MCF 10A (cell line): ENCODE data around the gene FBXW5. TPM values are rescaled to one million over a fixed set of nuclear protein-coding genes. Genes with fewer than 3 reads are reported as not detected.

Experiments
- BruUV-seq: library from RNA; stranded (reverse); fragments of 400-500 nt; replicated peaks from 2 replicates; lab custom pipeline; 2021; lab: Mats Ljungman, UMichigan
- CTCF ChIA-PET: fragments of 300-600 bp; sonication (Branson Sonifier 250); formaldehyde crosslinking; extraction: SDS; loops from one replicate; lab custom pipeline; 2021; ENCODE audit warnings: antibody characterized with exemption, inconsistent platforms; lab: Yijun Ruan, JAX
- POLR2A ChIA-PET: fragments of 300-600, 350-650 bp; sonication (Branson Sonifier 250); formaldehyde crosslinking; extraction: SDS; loops from one replicate; lab custom pipeline; 2020; ENCODE audit warnings: antibody characterized with exemption, inconsistent platforms; lab: Yijun Ruan, JAX
- DNase-seq: peaks from one replicate; pipeline ENCODE4 v3.0.0-alpha.2; 2018; ENCODE audit not compliant: unreplicated experiment
- H3K27ac Mint-ChIP-seq: one replicate; pipeline ENCODE4 v1.8.0; 2022; ENCODE audit warnings: mild to moderate bottlenecking, low read depth, mixed read lengths; ENCODE audit not compliant: unreplicated experiment
- H3K27me3 Mint-ChIP-seq: one replicate; pipeline ENCODE4 v1.8.0; 2022; ENCODE audit warnings: mixed read lengths; ENCODE audit not compliant: insufficient read depth, unreplicated experiment
- H3K36me3 Mint-ChIP-seq: one replicate; pipeline ENCODE4 v1.8.0; 2022; ENCODE audit warnings: mild to moderate bottlenecking, moderate library complexity, mixed read lengths; ENCODE audit not compliant: insufficient read depth, unreplicated experiment
- H3K4me1 Mint-ChIP-seq: one replicate; pipeline ENCODE4 v1.8.0; 2022; ENCODE audit warnings: mixed read lengths; ENCODE audit not compliant: insufficient read depth, unreplicated experiment
- H3K4me3 Mint-ChIP-seq: one replicate; pipeline ENCODE4 v1.8.0; 2022; ENCODE audit warnings: mild to moderate bottlenecking, moderate library complexity, mixed read lengths; ENCODE audit not compliant: unreplicated experiment
- H3K9me3 Mint-ChIP-seq: one replicate; pipeline ENCODE4 v1.8.0; 2022; ENCODE audit warnings: mixed read lengths; ENCODE audit not compliant: unreplicated experiment
- intact Hi-C: fragments of 100-400 bp; cut with micrococcal nuclease; formaldehyde crosslinking; loops from 2 replicates; pipeline ENCODE4 v1.14.1; 2022
- total RNA-seq: library from RNA; stranded (reverse); gene quantifications from 2 replicates; pipeline ENCODE4 v1.2.3, GENCODE V29; 2022
- TF ChIP-seq, protein P1 (sequence below): fragments of 200-600 bp; IDR thresholded peaks from one replicate; pipeline ENCODE4 v1.8.0; 2022; ENCODE audit warnings: antibody characterized with exemption, mild to moderate bottlenecking; ENCODE audit not compliant: unreplicated experiment

The FBXW5 gene
- total RNA-seq, 1 experiment from 2014 or later: 100 TPM

DNA sequence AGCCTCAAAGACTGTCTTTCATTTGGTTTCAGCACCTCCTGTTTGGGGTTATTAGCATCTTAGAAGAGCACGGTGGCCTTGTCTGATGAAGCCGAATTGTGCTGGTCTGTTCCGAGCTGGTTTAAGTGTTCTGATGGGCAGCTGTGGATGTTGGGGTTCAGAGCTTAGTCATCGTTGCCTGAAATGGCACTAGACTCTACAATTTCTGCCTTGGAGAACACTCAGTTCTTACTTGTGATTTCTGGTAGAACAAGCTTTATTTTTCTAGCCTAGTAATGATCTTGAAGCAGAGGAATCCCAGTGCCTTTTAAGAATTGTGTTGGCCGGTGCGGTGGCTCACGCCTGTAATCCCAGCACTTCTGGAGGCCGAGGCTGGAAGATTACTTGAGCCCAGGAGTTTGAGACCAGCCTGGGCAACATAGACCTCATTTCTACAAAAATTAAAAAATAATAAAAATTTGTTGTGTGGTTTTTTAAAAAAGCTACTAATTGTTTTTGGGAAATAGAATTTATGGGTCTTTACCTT is 7.8 kb downstream of the FBXW5 start:
- CTCF ChIA-PET: interaction anchor here (0.7 to 1.2 kb wide), 2 partner anchors 94 to 563 kb away, joined by 3 read pairs; partner anchors contain the start of gene CARD9
- Mint-ChIP-seq H3K27ac (no peak overlapping the region), H3K36me3 (peaks cover 32% of the 10 kb centered on the region), H3K9me3 (no peaks in the 10 kb centered on the region), H3K4me1 (peaks cover 16% of the 10 kb centered on the region), H3K27me3 (no peaks in the 10 kb centered on the region), H3K4me3 (no peak overlapping the region)
- POLR2A ChIA-PET: interaction anchor here (1.3 kb wide), 1 partner anchor 11 kb away, joined by 4 read pairs; no protein-coding TSS in a partner anchor
- no peak for DNase-seq
- TF ChIP-seq, protein P1, sequence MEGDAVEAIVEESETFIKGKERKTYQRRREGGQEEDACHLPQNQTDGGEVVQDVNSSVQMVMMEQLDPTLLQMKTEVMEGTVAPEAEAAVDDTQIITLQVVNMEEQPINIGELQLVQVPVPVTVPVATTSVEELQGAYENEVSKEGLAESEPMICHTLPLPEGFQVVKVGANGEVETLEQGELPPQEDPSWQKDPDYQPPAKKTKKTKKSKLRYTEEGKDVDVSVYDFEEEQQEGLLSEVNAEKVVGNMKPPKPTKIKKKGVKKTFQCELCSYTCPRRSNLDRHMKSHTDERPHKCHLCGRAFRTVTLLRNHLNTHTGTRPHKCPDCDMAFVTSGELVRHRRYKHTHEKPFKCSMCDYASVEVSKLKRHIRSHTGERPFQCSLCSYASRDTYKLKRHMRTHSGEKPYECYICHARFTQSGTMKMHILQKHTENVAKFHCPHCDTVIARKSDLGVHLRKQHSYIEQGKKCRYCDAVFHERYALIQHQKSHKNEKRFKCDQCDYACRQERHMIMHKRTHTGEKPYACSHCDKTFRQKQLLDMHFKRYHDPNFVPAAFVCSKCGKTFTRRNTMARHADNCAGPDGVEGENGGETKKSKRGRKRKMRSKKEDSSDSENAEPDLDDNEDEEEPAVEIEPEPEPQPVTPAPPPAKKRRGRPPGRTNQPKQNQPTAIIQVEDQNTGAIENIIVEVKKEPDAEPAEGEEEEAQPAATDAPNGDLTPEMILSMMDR: no peak
- BruUV-seq: no TSS peak
- intact Hi-C loops: no loop called here

DNA sequence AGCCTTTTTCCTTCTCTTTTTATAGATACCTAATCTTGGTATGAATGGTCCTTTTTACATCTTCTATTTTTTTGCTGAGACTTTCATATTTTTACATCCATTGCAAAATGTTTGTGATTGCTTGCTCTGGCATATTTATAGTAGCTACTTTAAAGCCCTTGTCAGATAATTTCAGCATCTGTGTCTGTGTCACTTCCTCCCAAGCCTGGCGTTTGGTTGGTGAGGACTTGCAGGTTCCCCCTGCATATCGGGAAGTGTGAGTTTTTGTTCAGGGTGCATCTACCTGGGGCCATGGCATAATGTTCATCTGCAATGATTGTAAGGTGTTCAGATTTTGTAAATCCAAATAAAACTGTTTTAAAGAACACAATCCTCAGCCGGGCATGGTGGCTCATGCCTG is 8.9 kb downstream of the FBXW5 start:
- CTCF ChIA-PET: interaction anchor here (0.9 kb wide), 1 partner anchor 91 kb away, joined by 4 read pairs; no protein-coding TSS in a partner anchor
- Mint-ChIP-seq H3K4me3 (no peak overlapping the region), H3K9me3 (no peaks in the 10 kb centered on the region), H3K36me3 (peaks cover 27% of the 10 kb centered on the region), H3K27me3 (no peaks in the 10 kb centered on the region), H3K4me1 (peaks cover 17% of the 10 kb centered on the region), H3K27ac (no peak overlapping the region)
- TF ChIP-seq, protein P1: no peak
- no peak for DNase-seq
- POLR2A ChIA-PET: no interaction called here
- BruUV-seq: no TSS peak
- intact Hi-C loops: no loop called here

DNA sequence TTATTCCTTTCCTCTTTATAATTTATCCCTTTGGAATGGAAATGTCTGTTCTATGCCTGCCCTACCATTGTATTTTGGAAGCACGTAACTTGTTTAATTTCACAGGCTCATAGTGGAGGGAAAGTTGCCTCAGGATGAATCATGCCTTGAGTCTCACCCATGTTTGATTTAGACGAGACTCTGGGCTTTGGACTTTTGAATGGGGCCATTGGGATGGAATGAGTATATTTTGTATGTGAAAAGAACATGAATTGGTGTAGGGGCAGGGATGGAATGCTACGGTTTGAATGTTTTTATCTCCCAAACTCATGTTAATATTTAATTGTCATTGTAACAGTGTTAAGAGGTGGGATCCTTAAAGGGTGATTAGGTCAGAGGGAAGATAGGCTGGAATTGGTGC is 10.3 kb downstream of the FBXW5 start:
- TF ChIP-seq, protein P1: no peak
- CTCF ChIA-PET: no interaction called here
- no peak for DNase-seq
- Mint-ChIP-seq H3K4me1 (peaks cover 15% of the 10 kb centered on the region), H3K4me3 (no peak overlapping the region), H3K27me3 (no peaks in the 10 kb centered on the region), H3K36me3 (peaks cover 16% of the 10 kb centered on the region), H3K9me3 (no peaks in the 10 kb centered on the region), H3K27ac (no peak overlapping the region)
- POLR2A ChIA-PET: interaction anchor here (0.9 kb wide), 1 partner anchor 69 kb away, joined by 3 read pairs; no protein-coding TSS in a partner anchor
- no TSS peak for BruUV-seq
- intact Hi-C loops: no loop called here

DNA sequence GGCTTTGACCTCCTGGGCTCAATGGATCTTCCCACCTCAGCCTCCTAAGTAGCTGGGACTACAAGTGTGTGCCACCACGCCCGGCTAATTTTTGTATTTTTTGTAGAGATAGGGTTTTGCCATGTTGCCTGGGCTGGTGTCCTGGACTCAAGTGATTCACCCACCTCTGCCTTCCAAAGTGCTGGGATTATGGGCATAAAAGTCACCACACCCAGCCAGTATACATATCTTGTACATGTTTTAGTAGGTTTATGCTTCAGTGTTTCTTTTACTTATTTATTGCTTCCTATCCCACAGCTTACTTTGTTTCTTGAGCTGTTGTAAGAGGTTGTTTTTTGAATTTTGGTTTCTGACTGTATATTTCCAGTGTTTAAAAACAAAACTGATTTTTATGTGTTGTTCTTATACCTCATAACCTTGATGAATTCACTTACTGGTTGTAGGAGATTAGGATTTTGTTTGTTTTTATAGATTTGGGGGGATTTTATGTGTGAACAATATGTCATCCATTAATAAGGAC is 12.9 kb downstream of the FBXW5 start:
- no peaks in the 10 kb centered on the region for H3K9me3 Mint-ChIP-seq
- BruUV-seq: no TSS peak
- H3K4me1 Mint-ChIP-seq: peaks cover 17% of the 10 kb centered on the region
- intact Hi-C loops: no loop called here
- H3K4me3 Mint-ChIP-seq: no peak overlapping the region
- TF ChIP-seq, protein P1: no peak
- POLR2A ChIA-PET: no interaction called here
- DNase-seq: no peak
- H3K36me3 Mint-ChIP-seq: peaks cover 13% of the 10 kb centered on the region
- peak overlapping the region; percentile 67 for H3K27ac Mint-ChIP-seq
- CTCF ChIA-PET: interaction anchor here (1.5 kb wide), 1 partner anchor 103 kb away, joined by 3 read pairs; no protein-coding TSS in a partner anchor
- no peaks in the 10 kb centered on the region for H3K27me3 Mint-ChIP-seq
